ENCODE data around the gene MITF. TPM values are rescaled to one million over a fixed set of nuclear protein-coding genes. Genes with fewer than 3 reads are reported as not detected.
"Not testable (repeated sequence)": the region's sequence is repeated elsewhere in the genome, so short reads cannot be mapped to it uniquely, and the experiment has no call there.

MITF gene
- total and polyA plus RNA-seq, 8 donors = 1.8 to 9.7 (median 5.5) TPM

DNA sequence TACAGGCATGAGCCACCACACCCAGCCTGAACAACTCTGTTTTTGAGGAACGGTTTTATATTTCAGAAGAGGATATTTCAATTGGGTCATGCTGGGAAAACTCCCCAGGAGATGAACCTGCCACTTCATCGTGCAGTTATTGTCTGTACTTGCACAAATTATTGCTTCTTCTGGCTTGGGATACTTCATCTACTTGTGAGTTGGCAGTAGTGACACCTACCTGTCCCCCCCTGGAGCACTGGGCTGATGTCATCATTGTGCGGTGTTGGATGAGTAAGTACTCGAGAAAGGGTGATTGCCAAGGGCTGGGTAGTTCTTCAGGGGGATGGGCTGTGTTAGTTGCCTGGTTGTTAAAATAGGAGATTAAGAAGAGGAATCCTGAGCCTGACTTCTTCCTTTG lies 175.1 kb downstream of the MITF start:
- H3K27ac ChIP-seq = no peak overlapping the region
- FAIRE-seq (no peak), DNase-seq (no peak), ATAC-seq (no peak)
- H3K36me3 ChIP-seq = no peaks in the 10 kb centered on the region
- no peaks in the 10 kb centered on the region for H3K4me1 ChIP-seq
- no peaks in the 10 kb centered on the region for H3K27me3 ChIP-seq
- intact Hi-C loops (cut with DNase I) = no loop called here
- TF ChIP-seq, protein P1, sequence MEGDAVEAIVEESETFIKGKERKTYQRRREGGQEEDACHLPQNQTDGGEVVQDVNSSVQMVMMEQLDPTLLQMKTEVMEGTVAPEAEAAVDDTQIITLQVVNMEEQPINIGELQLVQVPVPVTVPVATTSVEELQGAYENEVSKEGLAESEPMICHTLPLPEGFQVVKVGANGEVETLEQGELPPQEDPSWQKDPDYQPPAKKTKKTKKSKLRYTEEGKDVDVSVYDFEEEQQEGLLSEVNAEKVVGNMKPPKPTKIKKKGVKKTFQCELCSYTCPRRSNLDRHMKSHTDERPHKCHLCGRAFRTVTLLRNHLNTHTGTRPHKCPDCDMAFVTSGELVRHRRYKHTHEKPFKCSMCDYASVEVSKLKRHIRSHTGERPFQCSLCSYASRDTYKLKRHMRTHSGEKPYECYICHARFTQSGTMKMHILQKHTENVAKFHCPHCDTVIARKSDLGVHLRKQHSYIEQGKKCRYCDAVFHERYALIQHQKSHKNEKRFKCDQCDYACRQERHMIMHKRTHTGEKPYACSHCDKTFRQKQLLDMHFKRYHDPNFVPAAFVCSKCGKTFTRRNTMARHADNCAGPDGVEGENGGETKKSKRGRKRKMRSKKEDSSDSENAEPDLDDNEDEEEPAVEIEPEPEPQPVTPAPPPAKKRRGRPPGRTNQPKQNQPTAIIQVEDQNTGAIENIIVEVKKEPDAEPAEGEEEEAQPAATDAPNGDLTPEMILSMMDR (IDR thresholded peaks at IDR 0.05) = no peak
- H3K4me3 ChIP-seq = no peak overlapping the region
- 90 to 94% methylated on average over 4 of the region's 4 CpGs for WGBS, 2 donors
- no peaks in the 10 kb centered on the region for H3K9me3 ChIP-seq

DNA sequence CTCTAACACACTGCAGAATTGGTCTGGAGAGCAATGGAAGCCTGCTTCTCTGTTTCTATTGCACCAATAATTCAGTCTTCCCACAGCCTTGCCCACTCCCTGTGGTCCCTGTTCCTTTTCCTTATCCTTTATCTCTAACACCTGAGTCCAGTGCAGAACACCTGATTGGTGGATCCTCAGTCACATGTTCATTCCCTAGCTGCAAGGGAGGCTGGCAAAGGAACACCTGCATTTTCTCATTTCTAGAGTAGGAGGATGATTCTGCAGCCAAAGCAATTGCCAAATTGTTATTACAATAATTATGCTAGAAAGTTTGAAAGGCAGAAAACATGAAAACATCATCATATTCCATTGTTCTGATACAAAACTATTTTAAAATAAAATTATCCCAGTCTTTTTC lies 176.5 kb downstream of the MITF start:
- intact Hi-C loops (cut with DNase I) = no loop called here
- Histone ChIP-seq H3K9me3 (no peaks in the 10 kb centered on the region), H3K4me3 (no peak overlapping the region), H3K27ac (no peak overlapping the region), H3K36me3 (no peaks in the 10 kb centered on the region), H3K27me3 (no peaks in the 10 kb centered on the region), H3K4me1 (no peaks in the 10 kb centered on the region)
- TF ChIP-seq, protein P1 (IDR thresholded peaks at IDR 0.05) = no peak
- no peak for DNase-seq
- no peak for FAIRE-seq
- ATAC-seq = no peak

DNA sequence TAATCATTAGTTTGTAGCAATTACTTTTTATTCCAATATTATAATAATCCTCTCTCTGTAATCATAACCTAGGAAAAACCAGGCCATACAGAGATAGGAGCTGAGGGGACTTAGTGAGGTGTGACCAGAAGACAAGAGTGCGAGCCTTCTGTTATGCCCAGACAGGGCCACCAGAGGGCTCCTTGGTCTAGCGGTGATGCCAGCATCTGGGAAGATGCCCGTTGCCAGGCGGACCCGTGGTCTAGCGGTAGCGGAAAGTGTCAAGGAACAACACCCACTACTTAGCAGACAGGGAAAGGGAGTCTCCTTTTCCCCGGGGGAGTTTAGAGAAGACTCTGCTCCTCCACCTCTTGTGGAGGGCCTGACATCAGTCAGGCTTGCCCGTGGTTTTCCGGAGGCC lies 180.7 kb downstream of the MITF start:
- intact Hi-C loops (cut with DNase I); H3K4me3 ChIP-seq; H3K27me3 ChIP-seq; DNase-seq; FAIRE-seq; H3K27ac ChIP-seq; H3K4me1 ChIP-seq; H3K36me3 ChIP-seq; H3K9me3 ChIP-seq; ATAC-seq: not testable (repeated sequence)
- WGBS, 2 donors = 79 to 83% methylated on average over 10 of the region's 10 CpGs

DNA sequence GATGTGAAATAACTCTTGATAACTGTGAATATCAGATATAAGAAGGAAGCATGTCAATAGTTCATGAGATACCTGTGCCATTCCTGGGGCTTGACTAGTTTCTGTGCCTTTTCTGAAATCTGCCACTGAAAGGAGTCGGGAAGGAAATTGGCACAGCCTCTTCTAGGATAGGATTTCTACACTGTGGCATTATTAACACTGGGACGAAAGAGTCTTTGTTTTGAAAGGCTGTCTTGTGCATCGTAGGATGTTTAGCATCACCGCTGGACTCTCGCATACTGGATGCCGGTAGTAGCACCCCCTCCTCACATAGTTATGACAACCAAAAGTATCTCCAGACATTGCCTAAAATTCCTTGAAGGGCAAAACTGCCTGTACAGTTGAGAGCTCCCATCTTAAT lies 182.4 kb downstream of the MITF start:
- no peak for FAIRE-seq
- H3K27me3 ChIP-seq = no peaks in the 10 kb centered on the region
- intact Hi-C loops (cut with DNase I) = no loop called here

DNA sequence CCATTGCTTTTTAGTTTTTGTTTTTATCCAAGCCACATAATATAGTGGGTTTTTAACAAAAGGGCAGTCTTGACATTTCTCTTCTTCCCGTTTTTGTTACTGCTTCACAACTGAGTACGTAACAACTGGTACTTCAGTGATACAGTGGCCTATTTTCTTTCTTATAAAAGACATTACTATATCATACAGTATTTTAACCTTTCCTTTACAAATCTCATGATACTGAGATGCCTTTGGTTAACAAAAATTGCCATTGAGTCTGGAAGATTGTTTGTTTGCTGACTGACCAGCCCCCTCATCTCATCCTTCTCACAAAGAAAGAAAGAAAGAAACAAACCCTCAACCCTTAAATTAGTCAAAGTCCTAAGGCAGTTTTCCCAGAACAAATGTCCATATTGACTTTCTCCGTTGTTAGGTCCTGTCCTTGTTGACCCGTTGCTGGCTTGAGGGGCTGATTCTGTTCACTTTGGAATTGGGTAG lies 183.3 kb downstream of the MITF start:
- no peak overlapping the region for H3K27ac ChIP-seq
- FAIRE-seq = no peak
- H3K4me3 ChIP-seq = no peak overlapping the region
- H3K9me3 ChIP-seq = no peaks in the 10 kb centered on the region
- no peaks in the 10 kb centered on the region for H3K4me1 ChIP-seq
- DNase-seq = no peak
- no peaks in the 10 kb centered on the region for H3K27me3 ChIP-seq
- intact Hi-C loops (cut with DNase I) = no loop called here
- no peaks in the 10 kb centered on the region for H3K36me3 ChIP-seq
- TF ChIP-seq, protein P1 (IDR thresholded peaks at IDR 0.05) = no peak
- 86 to 88% methylated on average over 4 of the region's 4 CpGs for WGBS, 2 donors
- no peak for ATAC-seq

More for the DNA sequence above, 182.4 kb downstream of the MITF start:
- Histone ChIP-seq H3K4me3 (no peak overlapping the region), H3K9me3 (no peaks in the 10 kb centered on the region), H3K4me1 (no peaks in the 10 kb centered on the region), H3K27ac (no peak overlapping the region), H3K36me3 (no peaks in the 10 kb centered on the region)
- no peak for DNase-seq
- ATAC-seq = no peak
- 95 to 96% methylated on average over 6 of the region's 6 CpGs for WGBS, 2 donors
- TF ChIP-seq, protein P1 (IDR thresholded peaks at IDR 0.05) = no peak

DNA sequence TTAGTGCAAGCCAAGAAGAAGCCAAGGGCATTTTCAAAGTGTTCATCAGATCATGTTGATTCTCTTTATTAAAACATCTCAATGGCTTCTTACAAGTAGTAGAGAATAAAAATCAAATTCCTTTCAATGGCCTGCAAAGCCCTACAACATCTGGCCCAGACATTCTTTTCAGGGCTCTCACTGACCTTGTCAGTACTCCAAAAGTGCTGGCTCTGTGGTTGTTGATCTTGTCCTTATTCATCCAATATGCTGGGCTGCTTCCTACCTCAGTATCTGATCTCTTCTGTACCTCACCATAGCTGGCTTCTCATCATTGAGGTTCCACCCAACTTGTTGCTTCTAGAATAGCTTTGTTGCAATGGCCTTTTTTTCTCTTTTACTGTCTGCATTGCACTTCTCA lies 186.2 kb downstream of the MITF start:
- Histone ChIP-seq H3K9me3 (no peaks in the 10 kb centered on the region), H3K4me3 (no peak overlapping the region), H3K27ac (no peak overlapping the region), H3K27me3 (no peaks in the 10 kb centered on the region), H3K4me1 (no peaks in the 10 kb centered on the region), H3K36me3 (no peaks in the 10 kb centered on the region)
- FAIRE-seq (no peak), ATAC-seq (no peak), DNase-seq (no peak)
- TF ChIP-seq, protein P1 (IDR thresholded peaks at IDR 0.05) = no peak
- intact Hi-C loops (cut with DNase I) = no loop called here
